Thyroid gland (tissue), 4 donors: ENCODE data around the gene MYORG.

Experiments
- CTCF ChIP-seq, 6 experiments: fragments of 200-600 bp in 3 of 6; fragments of 450-650 bp in 3 of 6; sonication (generic) in 3 of 6; IDR thresholded peaks; one replicate each; pipeline ENCODE4 v1.5.1; 2016 to 2019; ENCODE audit warnings: antibody characterized with exemption in 6 of 6, mild to moderate bottlenecking in 2 of 6, inconsistent platforms in 1 of 6, moderate library complexity in 1 of 6
- POLR2A ChIP-seq, 2 donors: fragments of 450-650 bp; IDR thresholded peaks; one replicate each; pipeline ENCODE4 v1.6.1; 2017; ENCODE audit warnings: antibody characterized with exemption in 2 of 2, mild to moderate bottlenecking in 2 of 2, moderate library complexity in 1 of 2

- TF ChIP-seq CTCF (IDR thresholded peaks at IDR 0.05) (no peak), POLR2A (IDR thresholded peaks at IDR 0.05) (no peak)
Observed at GRCh38 chr9:34335376-34335775, 41.3 kb downstream of the MYORG start.
